GM06990 (cell line): ENCODE data around the gene ARAF.

Source experiments
- DNase-seq: peaks from one replicate; pipeline ENCODE4 v3.0.0-alpha.2; 2011; ENCODE audit not compliant: insufficient read length; ENCODE audit errors: extremely low read depth
- H3K27me3 ChIP-seq: replicated peaks from 2 replicates; pipeline ENCODE4 v1.6.0; 2011; ENCODE audit warnings: low read length; ENCODE audit not compliant: control insufficient read depth, insufficient read depth
- H3K36me3 ChIP-seq: 2 replicates; pipeline ENCODE4 v1.5.1; 2011; ENCODE audit warnings: low read length; ENCODE audit not compliant: control insufficient read depth, insufficient read depth
- H3K4me3 ChIP-seq: replicated peaks from 2 replicates; pipeline ENCODE4 v1.5.1; 2011; ENCODE audit warnings: low read depth, mild to moderate bottlenecking, control low read depth, low read length
- CTCF ChIP-seq: IDR thresholded peaks from 2 replicates; pipeline ENCODE4 v1.5.1; 2011; ENCODE audit warnings: low read length, control low read depth, mild to moderate bottlenecking, inconsistent platforms; ENCODE audit not compliant: insufficient read depth, poor library complexity, severe bottlenecking

ARAF gene

DNA sequence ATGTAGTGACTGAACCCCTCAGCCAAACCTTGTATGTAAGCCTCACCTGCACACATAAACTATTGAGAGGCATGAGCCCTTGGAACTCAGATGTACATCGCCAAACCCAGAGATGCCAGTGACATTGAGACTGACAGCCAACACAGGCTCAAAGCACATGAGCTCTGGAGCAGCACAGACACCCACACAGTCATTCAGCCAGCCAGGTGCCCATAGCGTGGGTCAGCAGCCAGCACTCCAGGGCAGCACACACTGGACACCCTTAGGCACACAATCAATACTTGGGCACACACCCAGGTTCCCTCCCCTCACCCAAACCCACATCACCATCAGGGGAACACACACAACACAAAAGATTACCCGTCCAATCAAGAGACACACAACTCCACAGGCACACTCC is 16.9 kb downstream of the ARAF start:
- Histone ChIP-seq H3K27me3 (no peaks in the 10 kb centered on the region), H3K36me3 (no peaks in the 10 kb centered on the region), H3K4me3 (no peak overlapping the region)
- no peak for DNase-seq
- TF ChIP-seq CTCF: no peak

GRCh38 chrX:47578692-47579091 is 17.7 kb downstream of the ARAF start:
- TF ChIP-seq CTCF: no peak
- H3K4me3 ChIP-seq: no peak overlapping the region
- no peak for DNase-seq

GRCh38 chrX:47579537-47579936 is 18.5 kb downstream of the ARAF start:
- no peaks in the 10 kb centered on the region for H3K36me3 ChIP-seq
- TF ChIP-seq CTCF: no peak
- H3K4me3 ChIP-seq: no peak overlapping the region
- H3K27me3 ChIP-seq: no peaks in the 10 kb centered on the region
- DNase-seq: no peak

More at GRCh38 chrX:47578692-47579091, 17.7 kb downstream of the ARAF start:
- H3K27me3 ChIP-seq: no peaks in the 10 kb centered on the region
- H3K36me3 ChIP-seq: no peaks in the 10 kb centered on the region

- H3K36me3 ChIP-seq: peaks cover 2% of the 10 kb centered on the region; the same call in 1 of the 2 replicates
- TF ChIP-seq CTCF: no peak
- no peaks in the 10 kb centered on the region for H3K27me3 ChIP-seq
- peak; percentile 81 for DNase-seq
- H3K4me3 ChIP-seq: peak within 1 kb of the TSS; percentile 63
These were observed 21.0 kb downstream of the ARAF start, which contains the start of gene TIMP1 for GRCh38 chrX:47581731-47582647. TIMP1 (plus strand) TSS chrX:47582436; CDS start chrX:47583416, 980 bp downstream.

- no peaks in the 10 kb centered on the region; the same call in 1 of the 2 replicates for H3K27me3 ChIP-seq
- H3K4me3 ChIP-seq: peak overlapping the region; percentile 63
- TF ChIP-seq CTCF: no peak
- peaks cover 2% of the 10 kb centered on the region; the same call in 1 of the 2 replicates for H3K36me3 ChIP-seq
- DNase-seq: no peak
These were observed 22.3 kb downstream of the ARAF start for GRCh38 chrX:47583240-47583861.
